HG03175 (cell line): ENCODE data around the gene TNXB.
"Not testable (repeated sequence)": the region's sequence is repeated elsewhere in the genome, so short reads cannot be mapped to it uniquely, and the experiment has no call there.

ENCODE experiments used
- ATAC-seq: cut with Tn5 transposase; IDR thresholded peaks from one replicate; pipeline ENCODE4 v1.9.1; 2021; ENCODE audit warnings: mild to moderate bottlenecking, moderate library complexity; ENCODE audit not compliant: unreplicated experiment

TNXB gene

DNA sequence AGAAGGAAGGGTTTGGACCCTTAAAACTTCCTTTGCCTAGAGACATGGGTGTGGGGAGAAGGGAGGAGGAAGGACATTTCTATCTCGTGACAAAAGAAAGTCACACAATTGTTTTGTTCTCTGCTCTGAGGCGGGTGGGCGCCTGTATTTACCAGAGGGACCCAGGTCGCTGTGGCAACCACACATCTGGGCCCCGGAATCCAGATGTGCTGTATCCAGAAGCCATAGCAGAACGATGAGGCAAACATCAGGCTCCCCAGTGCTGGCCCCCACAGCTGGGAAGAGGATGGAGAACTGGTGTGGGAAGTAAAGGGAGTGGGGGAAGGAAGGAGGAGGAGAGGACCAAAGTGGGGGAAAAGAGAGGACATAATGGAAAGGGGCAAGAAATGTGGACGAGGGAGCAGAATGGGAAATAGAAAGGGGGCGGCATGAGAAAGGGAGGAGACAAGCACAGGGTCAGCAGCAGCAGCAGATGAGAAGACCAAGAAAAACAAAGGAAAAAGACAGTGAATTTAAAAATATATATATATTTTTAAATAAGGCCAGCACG lies 3.4 kb upstream of the TNXB start:
- no peak for ATAC-seq

DNA sequence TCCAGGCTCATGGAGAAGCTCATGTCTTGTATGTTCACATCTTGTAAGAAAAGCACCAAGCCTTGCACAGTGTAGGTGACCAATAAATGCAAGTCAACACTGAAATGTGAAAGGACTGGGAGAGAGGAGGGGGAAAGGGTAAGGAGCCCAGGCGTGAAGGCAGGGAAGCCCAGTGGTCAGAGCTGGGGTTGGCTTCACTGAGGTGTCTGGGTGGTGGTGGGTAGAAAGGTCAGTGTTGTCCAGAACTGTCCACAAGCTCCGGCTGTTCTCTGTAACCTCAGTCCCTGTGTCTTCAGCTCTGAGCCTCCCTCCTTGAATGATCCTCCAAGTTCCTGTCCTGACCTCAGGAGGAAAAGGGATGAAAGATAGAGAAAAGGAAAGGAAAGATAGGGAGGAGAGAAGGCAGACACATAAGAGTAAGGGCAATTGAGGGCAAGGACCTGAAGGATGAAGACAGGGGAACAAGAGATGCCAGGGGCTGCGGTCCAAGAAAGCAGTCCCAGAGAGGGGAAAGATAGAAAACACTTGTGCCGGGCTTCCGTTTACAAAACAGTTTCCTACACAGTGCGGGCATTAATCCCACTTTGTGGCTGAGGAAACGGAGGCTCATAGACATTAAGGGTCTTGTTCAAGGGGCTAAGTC lies 2.4 kb upstream of the TNXB start:
- ATAC-seq: no peak

DNA sequence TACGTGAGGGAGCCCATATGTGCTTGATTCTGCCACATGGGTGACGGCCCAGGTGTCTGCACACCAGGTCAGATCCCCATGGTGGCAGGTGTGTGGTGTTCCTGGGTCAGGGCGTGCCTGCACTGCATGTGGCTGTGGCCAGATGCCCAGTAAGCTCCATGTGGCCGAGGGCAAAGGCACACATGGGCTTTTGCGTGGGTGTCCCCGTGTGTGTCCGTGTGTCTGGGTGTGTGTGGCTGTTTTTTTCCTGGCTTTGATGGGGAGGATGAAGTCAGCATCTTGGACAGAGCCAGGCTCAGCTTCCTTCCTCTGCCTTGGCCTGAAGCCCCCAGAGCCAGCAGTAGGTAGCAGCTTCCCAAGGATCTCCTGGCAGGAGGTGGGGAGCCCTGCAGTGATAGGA lies 1.5 kb upstream of the TNXB start:
- ATAC-seq: no peak

- no peak for ATAC-seq
Measured at GRCh38 chr6:32109765-32110160, 625 bp upstream of the TNXB start.

- no peak for ATAC-seq
Measured at GRCh38 chr6:32108727-32109113, 418 bp downstream of the TNXB start.

DNA sequence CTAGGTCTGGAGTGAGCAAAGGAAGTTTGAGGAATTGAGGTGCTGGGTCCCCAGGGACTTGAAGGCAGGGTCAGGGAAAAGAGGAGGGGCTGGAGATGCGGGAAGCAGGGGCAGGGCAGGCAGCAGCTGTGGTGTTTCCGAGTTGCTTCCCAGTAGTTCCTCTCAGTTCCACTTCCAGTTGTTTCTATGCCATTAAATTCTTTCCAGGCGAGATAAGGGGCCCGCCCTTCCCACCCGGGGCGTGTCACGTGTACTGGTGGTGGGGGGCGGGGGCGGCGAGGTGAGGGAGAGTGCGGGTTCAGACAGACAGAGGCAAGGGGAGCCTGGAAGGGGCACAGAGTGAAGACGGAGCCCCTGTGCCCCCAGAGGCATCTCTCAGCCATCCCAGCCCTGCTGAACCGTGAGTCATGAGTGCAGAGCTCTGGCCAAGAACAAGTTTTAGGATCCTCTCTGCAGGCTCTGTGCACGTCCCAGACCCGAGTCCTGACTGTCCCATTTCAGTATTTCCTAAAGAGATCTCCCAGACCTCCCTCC lies 977 bp downstream of the TNXB start:
- ATAC-seq: no peak

- no peak for ATAC-seq
Measured at GRCh38 chr6:32107406-32107805, 1.7 kb downstream of the TNXB start.

DNA sequence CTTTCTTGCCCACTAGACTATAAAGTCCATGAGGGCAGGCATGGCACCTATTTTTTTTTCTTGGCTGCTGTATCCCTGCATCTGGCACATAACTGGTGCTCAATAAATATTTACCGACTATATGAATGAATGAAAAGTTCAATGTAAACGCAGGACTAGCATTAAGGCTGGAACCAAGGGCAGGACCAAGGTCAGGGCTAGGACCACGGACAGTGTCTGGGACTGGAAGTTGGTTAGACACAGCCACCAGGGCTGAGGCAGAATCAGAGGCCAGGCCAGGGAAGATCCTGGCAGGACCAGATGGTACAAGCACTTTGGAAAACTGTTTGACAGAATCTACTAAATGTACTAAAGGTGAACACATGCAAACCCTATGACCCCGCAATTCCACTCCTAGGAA lies 3.7 kb downstream of the TNXB start:
- ATAC-seq: no peak

DNA sequence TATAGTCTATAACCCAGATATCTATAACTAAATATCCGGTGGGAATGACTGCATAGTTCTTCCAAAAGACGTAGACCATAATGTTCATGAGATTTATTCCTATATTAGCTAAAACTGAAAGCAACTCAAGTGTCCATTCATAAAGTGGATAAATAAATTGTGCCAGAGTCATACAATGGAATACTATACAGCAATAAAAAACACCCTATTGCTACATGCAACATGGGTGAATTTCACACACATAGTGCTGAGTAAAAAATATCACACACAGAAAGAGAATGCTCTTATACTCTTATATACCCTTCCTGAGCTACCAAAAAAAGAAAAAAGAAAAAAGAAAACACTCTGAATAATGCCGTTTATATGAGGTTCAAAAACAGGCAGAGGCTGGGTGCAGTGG lies 6.9 kb downstream of the TNXB start:
- no peak for ATAC-seq

DNA sequence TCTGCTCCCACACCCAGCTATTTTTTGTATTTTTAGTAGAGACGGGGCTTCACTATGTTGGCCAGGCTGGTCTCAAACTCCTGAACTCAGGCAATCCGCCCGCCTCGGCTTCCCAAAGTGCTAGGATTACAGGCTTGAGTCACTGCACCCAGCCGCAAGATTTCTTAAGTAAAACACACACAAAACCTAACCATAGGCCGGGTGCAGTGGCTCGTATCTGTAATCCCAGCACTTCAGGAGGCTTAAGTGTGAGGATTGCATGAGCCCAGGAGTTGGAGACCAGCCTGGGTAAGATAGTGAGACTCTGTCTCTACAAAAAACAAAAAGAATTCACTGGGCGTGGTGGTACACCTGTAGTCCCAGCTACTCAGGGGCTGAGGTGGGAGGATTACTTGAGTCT lies 8.9 kb downstream of the TNXB start:
- ATAC-seq: not testable (repeated sequence)

DNA sequence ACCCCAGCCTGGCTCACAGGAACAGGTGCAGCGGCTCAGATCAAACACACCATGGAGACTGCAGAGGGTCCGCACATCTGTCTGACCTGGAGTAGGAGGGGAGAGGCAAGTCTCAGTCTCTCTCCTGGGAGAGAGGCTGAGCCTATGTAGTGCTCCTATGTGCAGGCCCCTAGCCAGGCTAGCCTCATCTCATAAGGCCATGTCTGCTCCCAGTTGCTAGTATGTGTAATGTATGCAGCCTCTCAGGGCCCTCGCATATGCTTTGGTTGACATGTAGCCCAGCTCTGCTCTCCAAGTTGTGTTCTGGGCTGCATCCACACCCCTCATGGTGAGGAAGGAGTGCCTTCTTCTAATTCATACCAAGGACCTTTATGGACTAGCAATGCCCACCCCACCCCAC lies 11.8 kb downstream of the TNXB start:
- ATAC-seq: no peak

GRCh38 chr6:32096394-32097258 lies 12.5 kb downstream of the TNXB start:
- no peak for ATAC-seq

- no peak for ATAC-seq
Measured at GRCh38 chr6:32096087-32096393, 13.1 kb downstream of the TNXB start.

DNA sequence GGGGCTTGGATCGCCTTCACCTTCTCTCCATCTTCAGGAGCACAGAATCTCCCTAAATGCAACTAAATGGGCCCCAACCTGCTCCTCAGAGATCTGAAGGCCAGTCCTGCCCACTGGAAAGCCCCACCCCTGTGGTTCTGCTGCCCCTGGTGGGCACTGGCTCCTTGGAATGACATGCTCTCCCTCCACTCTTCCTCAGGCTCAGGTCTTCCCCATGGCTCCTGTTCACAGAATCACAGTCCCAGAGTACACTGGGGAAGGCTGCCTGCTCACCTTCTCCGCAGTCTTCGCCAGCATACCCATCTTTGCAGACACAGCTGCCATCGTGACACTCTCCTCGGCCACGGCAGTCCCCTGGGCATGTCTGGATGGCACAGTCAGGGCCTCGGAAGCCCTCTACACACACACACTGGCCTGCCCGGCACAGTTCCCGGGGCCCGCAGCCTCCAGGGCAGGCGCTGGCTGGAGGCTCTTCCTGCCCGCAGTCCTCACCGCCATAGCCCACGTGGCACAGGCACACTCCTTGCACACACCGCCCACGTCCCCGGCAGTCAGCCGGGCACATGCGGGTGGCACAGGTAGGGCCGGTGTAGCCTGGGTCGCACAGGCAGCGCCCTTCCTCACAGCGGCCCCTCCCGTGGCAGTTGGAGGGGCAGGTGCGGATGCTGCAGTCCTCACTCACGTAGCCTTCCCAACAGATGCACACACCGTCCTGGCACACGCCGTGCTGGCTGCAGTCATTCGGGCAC lies 13.6 kb downstream of the TNXB start:
- no peak for ATAC-seq

DNA sequence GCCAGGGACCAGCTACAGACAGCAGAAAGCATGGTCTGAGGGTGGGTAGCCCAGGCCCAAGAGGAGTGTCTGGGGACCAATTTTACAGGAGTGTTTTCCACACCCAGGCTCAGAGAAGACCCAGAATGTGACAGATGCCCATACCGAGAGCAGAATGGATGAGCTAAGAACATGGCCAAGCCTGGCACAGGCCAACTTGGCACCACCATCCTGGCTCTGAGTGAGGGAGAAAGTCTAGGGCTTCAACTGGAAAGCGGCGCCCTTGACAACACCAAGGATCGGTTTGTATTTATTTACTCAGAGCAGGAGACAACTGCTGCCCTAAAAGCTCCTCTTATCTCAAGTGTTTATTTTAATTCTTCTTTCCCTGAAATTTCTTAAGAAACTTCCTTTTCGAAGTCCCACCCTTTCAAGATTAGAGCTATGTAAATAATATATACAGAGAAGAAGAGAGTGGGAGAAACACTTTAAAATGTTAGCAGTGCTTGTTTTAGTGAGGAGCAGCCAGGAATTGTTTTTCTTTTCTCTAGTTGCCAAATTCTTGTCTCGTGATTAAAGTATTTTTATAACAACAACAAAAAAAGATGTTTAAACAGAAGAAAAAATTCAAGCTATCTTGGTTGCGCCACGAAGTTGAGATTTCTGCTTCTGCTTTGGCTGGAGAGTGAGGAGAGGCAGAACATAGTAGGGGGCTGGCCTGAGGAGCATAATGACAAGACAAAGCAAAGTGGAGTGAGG lies 16.2 kb downstream of the TNXB start:
- no peak for ATAC-seq

- no peak for ATAC-seq
Measured at GRCh38 chr6:32089082-32089828, 19.9 kb downstream of the TNXB start.

- ATAC-seq: no peak
Measured at GRCh38 chr6:32088487-32089049, 20.6 kb downstream of the TNXB start.

DNA sequence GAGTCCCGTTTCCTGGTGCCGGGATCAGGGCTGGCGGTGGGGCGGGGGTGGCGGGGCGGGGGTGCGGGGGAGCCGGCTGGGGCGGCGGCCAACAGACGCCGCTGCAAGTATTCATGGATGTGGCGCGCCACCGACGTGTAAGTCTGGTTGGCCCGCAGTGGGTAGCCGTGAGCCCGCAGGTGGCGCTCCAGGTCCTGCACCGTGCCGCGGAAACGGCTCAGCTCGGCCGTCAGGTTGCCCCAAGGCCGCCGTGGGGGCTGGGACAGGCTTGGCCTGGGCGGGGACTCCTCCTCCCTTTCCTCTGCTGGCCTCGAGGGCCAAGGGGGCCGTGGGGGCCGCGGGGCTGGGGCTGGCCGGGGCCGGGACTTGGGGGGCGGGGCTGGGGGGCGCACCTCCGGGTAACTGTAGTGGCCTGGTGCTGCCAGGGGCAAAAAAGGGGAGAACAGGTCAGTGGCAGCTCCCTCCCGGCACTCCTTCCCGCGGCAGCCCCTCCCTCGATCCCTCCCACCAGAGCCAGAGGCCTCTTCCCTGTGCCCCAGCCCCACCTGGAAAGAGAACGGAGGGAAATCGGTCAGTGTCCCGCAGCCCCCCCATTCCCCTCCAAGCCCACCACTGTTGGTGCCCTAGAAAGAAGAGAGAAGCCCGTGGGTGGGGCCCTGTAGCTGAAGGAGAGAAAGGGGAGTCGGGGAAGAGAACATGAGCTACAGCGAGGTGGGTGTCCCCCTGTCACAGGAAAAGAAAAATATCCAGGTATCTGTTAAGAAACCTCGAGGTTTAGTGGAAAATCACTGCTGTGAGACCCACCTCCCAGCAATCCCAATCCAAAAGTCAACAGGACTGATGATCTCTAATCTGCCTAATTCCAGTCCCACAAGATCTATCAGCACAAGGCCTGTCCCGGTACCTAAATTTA lies 21.3 kb downstream of the TNXB start:
- no peak for ATAC-seq
